GM19397 (cell line): ENCODE results near the gene RAB40C.

Experiments used
- ATAC-seq: cut with Tn5 transposase; IDR thresholded peaks from one replicate; pipeline ENCODE4 v1.9.1; 2021; ENCODE audit warnings: mild to moderate bottlenecking, moderate library complexity; ENCODE audit not compliant: unreplicated experiment

The RAB40C gene

GRCh38 chr16:572865-573650 is 16.8 kb upstream of the RAB40C start:
- no peak for ATAC-seq

DNA sequence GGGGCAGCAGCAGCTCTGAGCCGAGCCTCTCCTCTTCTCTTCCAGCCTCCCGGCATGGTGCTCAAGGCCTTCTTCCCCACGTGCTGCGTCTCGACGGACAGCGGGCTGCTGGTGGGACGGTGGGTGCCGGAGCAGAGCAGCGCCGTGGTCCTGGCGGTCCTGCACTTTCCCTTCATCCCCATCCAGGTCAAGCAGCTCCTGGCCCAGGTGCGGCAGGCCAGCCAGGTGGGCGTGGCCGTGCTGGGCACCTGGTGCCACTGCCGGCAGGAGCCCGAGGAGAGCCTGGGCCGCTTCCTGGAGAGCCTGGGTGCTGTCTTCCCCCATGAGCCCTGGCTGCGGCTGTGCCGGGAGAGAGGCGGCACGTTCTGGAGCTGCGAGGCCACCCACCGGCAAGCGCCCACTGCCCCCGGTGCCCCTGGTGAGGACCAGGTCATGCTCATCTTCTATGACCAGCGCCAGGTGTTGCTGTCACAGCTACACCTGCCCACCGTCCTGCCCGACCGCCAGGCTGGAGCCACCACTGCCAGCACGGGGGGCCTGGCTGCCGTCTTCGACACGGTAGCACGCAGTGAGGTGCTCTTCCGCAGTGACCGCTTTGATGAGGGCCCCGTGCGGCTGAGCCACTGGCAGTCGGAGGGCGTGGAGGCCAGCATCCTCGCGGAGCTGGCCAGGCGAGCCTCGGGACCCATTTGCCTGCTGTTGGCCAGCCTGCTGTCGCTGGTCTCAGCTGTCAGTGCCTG is 15.7 kb upstream of the RAB40C start:
- no peak for ATAC-seq

- ATAC-seq: no peak
Measured at GRCh38 chr16:575354-576196, 14.3 kb upstream of the RAB40C start.

DNA sequence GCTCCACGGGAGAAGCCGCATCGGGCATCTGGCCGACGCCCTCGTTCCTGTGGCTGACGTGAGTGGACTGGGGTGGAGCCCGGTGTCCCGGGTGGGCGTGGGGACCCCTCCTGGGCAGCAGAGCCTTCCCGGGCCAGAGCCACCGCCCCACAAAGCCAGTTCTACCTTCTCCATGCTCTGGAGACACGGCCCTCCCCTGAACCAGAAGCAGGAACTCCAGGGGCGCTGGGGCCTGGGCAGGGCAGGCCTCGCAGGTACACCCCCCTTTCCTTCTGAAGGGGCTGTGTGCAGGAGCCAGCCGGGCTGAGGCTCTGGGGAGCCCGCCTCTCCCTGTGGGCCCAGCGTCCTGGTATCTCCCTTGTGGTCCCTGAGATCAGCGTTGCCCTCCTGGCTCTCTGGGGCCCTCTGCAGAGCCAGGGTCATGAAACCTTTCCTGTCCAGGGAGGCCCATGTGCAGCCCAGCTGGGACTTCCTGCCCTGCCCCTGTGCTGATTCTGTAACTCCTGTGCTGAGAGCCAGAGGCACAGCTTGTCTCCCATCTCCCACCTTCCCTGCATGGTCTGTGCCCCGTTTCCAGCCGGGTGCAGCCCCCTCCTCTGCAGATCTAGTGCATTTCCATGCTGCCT is 13.6 kb upstream of the RAB40C start:
- ATAC-seq: no peak

DNA sequence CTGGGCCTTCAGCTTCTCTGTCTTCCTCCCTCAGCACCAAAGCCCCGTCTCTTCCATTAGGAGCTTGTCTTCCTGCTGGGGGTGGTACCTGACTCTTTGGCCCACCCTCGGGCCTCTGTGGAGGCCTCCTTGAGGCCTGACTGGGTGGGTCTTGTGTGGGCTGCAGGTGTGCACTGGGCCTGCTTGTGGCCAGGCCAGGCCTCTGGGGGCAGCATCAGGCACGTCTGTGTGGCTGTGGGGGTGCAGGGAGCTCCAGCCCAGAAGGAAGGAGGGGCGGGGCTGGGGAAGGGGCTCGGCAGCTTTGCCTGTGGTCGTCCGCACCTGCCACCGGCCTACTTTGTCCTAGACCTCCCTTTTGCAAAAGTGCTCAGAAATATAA is 13.1 kb upstream of the RAB40C start:
- no peak for ATAC-seq

DNA sequence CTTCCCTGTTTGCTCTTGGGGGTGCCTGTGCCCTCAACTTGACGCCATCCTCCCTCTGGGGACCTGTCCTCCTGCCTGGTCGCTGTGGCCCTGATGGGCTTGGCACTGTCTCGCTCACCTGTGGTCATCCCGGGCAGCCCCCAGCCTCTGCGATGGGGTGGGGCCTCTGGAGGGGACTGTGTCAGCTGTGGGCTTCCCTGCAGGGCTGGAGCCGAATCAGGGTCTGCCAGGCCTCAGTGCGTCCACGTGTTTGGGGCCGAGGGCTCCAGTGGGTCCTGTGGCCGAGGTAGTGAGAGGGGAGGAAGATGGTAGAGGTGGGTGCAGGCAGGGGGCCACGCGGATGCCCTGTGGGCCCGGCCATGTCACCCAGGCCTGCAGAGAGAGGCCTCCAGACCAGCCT is 12.1 kb upstream of the RAB40C start:
- ATAC-seq: no peak

- ATAC-seq: no peak
Measured at GRCh38 chr16:578232-578869, 11.5 kb upstream of the RAB40C start.

DNA sequence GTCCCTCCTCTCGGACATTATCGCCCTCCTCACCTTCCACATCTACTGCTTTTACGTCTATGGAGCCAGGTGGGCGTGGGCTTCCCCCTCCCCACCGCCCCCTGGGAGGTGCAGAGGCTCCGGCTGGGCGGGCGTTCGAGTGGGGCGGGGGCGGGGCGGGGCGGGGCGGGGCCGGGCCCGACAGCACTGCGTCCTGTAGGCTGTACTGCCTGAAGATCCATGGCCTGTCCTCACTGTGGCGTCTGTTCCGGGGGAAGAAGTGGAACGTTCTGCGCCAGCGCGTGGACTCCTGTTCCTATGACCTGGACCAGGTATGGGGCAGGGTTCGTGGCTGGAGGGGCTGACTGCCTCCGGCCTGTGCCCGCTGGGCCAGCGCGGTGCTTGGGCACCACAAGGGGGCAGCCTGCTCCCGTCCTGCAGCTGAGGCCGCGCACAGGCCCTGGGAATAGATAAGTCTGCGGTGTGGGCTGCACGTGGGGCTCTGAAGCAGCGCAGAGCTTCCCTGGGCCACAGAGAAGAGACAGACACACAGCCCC is 10.9 kb upstream of the RAB40C start:
- peak; percentile 56 for ATAC-seq

- no peak for ATAC-seq
Measured at GRCh38 chr16:580141-580945, 9.5 kb upstream of the RAB40C start.

GRCh38 chr16:580946-581498 is 8.8 kb upstream of the RAB40C start:
- no peak for ATAC-seq

- no peak for ATAC-seq
Measured at GRCh38 chr16:582218-582613, 7.7 kb upstream of the RAB40C start.

GRCh38 chr16:582614-583331 is 7.1 kb upstream of the RAB40C start:
- no peak for ATAC-seq

DNA sequence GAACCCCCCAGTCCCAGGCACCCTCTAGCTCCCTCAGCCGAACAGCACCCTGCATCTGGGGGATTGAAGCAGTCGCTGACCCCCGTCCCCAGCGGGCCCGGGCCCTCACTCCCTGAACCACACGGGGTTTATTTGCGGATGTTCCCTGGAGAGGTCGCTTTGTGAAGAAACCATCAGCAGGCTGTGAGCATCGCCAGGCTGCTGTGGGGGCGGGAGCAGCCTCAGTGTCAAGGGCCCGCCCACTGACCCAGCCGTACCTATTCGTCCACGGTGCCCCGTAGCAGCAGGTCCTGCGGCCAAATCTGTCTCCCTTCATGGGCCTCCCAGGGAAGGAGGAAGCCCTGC is 6.4 kb upstream of the RAB40C start:
- no peak for ATAC-seq

GRCh38 chr16:583815-584591 is 5.9 kb upstream of the RAB40C start:
- no peak for ATAC-seq

DNA sequence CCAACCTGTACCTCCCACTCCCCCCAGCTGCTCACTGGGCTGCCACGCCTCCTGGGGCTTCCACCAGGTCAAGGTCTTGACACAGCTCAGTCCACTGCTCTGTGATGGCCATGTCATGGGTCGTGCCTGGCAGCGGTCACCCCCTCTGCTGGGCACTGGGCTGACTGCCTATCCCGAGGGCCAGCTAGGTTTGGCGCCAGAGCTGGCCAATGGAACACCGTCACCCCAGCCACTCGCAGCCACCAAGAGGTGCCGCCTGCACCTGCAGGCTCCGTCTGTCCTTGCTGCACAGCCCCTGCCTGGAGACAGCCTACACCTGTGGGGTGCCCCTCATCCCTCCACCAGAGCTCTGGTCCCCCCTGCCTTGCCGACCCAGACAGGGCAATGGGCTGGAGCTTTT is 4.5 kb upstream of the RAB40C start:
- ATAC-seq: no peak

- ATAC-seq: no peak
Measured at GRCh38 chr16:586047-586644, 3.7 kb upstream of the RAB40C start.
